ENCODE results near the gene VTCN1.
A peak's percentile ranks its signal among the peaks of the same experiment; 100 is the strongest.

VTCN1 gene

DNA sequence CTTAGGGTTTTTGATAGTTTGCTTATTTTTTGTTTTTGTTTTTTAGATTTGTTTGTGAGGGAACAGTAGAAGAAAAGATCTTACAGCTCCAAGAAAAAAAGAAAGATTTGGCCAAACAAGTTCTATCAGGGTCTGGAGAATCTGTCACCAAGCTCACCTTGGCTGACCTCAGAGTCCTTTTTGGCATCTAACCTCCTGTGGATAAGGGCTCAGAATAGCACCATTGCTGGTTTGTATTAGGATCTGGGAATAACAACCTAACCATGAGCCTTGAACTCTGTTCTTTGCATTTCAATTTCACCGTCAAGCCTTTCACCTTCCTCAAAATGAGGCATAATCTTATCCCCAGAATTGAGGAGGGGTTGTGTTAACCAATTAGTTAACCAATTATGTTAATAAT is 109.4 kb downstream of the VTCN1 start:
- Mint-ChIP-seq H3K4me1 (peaks cover 10% of the 10 kb centered on the region), H3K27ac (no peak overlapping the region), H3K36me3 (ENCODE audit: low read depth) (peaks cover 80% of the 10 kb centered on the region), H3K9me3 (no peaks in the 10 kb centered on the region), H3K4me3 (no peak overlapping the region), H3K27me3 (ENCODE audit: low read depth, poor library complexity) (peaks cover 1% of the 10 kb centered on the region)
- TF ChIP-seq, protein P1, sequence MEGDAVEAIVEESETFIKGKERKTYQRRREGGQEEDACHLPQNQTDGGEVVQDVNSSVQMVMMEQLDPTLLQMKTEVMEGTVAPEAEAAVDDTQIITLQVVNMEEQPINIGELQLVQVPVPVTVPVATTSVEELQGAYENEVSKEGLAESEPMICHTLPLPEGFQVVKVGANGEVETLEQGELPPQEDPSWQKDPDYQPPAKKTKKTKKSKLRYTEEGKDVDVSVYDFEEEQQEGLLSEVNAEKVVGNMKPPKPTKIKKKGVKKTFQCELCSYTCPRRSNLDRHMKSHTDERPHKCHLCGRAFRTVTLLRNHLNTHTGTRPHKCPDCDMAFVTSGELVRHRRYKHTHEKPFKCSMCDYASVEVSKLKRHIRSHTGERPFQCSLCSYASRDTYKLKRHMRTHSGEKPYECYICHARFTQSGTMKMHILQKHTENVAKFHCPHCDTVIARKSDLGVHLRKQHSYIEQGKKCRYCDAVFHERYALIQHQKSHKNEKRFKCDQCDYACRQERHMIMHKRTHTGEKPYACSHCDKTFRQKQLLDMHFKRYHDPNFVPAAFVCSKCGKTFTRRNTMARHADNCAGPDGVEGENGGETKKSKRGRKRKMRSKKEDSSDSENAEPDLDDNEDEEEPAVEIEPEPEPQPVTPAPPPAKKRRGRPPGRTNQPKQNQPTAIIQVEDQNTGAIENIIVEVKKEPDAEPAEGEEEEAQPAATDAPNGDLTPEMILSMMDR (IDR thresholded peaks at IDR 0.05), result no peak
- DNase-seq, result no peak

DNA sequence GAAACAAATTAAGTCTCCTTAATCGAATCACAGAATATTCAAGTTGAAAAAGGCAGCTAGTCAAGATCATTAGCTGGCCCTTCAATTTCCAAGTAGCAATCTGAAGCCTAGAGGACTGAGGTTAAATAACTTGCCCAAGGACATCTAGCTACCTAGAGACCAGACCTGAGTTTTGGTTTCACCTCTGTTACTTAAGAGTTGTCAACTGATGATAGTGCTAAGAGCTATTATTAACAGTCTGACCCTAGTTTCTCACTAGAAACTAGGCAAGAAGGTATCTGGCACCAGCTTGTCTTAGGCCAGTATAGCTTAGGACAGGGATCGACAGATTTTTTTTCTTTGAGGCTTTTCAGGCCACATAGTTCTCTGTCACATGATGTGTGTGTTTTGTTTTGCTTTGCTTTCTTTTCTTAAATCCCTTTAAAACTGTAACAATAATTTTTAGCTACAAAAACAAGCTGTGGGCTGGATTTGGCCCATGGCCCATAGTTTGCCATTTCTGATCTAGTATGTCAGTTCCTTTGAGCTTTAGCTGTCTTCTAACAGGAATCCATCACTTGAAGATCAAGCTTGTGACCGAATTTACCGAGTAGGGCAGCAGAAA is 112.3 kb downstream of the VTCN1 start:
- no peaks in the 10 kb centered on the region for H3K27me3 Mint-ChIP-seq (ENCODE audit: low read depth, poor library complexity)
- no peak overlapping the region for H3K27ac Mint-ChIP-seq
- no peak for DNase-seq
- peaks cover 33% of the 10 kb centered on the region for H3K4me1 Mint-ChIP-seq
- TF ChIP-seq, protein P1 (IDR thresholded peaks at IDR 0.05), result no peak
- H3K36me3 Mint-ChIP-seq (ENCODE audit: low read depth), result peaks cover 69% of the 10 kb centered on the region
- H3K4me3 Mint-ChIP-seq, result no peak overlapping the region
- H3K9me3 Mint-ChIP-seq, result no peaks in the 10 kb centered on the region

DNA sequence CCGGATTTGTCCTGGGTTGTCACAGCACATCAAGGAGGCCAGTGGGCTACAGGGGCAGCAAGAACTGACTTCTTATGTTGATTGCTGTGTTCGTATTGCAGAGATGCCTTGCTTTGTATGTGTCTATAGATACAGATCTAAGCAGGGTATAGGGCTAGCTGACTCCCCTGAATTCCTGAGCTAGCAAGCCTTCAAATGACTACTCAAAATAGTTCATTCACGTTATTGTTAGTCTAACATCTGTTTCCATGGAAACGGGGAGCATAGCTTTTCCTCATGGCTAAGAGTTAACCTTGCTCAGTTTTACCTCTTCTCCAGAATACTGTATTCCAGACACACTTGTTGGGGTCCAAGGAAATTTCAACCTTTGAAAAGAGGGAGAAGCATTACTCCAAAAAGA is 113.3 kb downstream of the VTCN1 start:
- TF ChIP-seq, protein P1 (IDR thresholded peaks at IDR 0.05), result no peak
- Mint-ChIP-seq H3K27ac (peak overlapping the region; percentile 61), H3K9me3 (no peaks in the 10 kb centered on the region), H3K36me3 (ENCODE audit: low read depth) (peaks cover 61% of the 10 kb centered on the region), H3K4me3 (no peak overlapping the region), H3K27me3 (ENCODE audit: low read depth, poor library complexity) (no peaks in the 10 kb centered on the region), H3K4me1 (peaks cover 42% of the 10 kb centered on the region)
- no peak for DNase-seq

DNA sequence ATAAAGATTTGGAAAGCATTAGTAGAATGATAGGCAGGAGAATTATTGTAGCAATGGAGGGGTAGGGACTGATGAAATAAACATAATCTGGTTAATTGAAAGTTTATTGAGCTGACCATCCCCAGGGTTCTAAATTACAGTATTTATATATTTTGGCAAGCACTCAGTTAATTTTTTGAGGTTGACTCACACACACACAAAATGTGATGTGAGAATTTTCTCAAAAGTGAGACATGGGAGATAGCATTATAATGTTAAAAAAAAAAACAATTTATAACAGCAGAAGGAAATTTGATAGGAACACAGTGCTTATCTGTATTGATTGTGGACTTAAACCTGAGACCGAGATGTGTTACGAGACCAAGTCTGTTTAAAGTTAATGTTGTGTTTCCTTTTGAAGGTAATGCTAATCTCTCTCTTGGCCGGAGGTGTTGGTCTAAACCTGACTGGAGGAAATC is 113.7 kb downstream of the VTCN1 start:
- Mint-ChIP-seq H3K9me3 (no peaks in the 10 kb centered on the region), H3K4me3 (no peak overlapping the region), H3K27ac (peak overlapping the region; percentile 61), H3K27me3 (ENCODE audit: low read depth, poor library complexity) (no peaks in the 10 kb centered on the region), H3K36me3 (ENCODE audit: low read depth) (peaks cover 57% of the 10 kb centered on the region), H3K4me1 (peaks cover 47% of the 10 kb centered on the region)
- no peak for DNase-seq
- TF ChIP-seq, protein P1 (IDR thresholded peaks at IDR 0.05), result no peak

DNA sequence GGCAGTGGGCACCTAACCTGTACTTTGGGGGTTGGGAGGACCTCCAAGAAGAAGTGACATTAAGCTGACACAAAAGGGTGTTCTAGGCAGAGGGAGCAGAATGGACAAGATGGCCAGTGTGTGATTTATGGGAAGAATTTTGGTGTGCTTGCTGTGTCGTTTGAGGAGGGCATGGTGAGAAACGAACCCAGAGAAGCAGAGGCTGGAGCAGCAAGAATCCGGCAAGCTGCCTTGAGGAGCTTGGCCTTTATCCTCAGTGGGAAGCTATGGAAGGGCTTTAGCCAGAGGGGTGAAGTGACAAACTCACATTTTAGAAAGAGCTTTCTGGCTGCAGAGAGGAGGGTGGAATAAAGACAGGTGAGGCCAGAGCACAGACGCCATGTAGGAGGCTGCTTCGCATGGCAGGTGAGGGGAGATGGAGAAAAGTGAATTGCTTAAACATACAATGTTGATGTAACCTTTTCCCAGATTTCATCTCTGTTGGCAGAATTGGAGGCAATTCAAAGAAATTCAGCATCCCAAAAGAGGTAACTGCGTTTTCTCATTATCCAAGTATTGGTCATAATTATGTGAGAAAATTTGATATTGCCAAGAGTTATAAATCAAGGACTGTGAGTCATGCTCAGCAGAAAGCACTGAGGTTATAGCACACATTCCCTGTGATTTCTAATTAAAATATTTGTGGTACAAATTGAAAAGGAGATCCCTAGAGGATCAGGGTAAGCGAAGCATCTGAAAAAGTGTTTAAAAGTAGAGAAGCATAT is 115.7 kb downstream of the VTCN1 start:
- Mint-ChIP-seq H3K36me3 (ENCODE audit: low read depth) (peaks cover 53% of the 10 kb centered on the region), H3K9me3 (no peaks in the 10 kb centered on the region), H3K27ac (peak overlapping the region; percentile 99), H3K4me3 (peak overlapping the region; percentile 37), H3K4me1 (peaks cover 67% of the 10 kb centered on the region), H3K27me3 (ENCODE audit: low read depth, poor library complexity) (no peaks in the 10 kb centered on the region)
- TF ChIP-seq, protein P1 (IDR thresholded peaks at IDR 0.05), result no peak
- no peak for DNase-seq
